ENCODE data around the gene PVRIG.
A peak's percentile ranks its signal among the peaks of the same experiment; 100 is the strongest.
"Not testable (repeated sequence)": the region's sequence is repeated elsewhere in the genome, so short reads cannot be mapped to it uniquely, and the experiment has no call there.

PVRIG gene

GRCh38 chr7:100219801-100220585, at the start of gene PVRIG:
TSS of gene PVRIG (plus strand) at chr7:100219949. CDS start at chr7:100219971, 22 bp downstream.
- DNase-seq, result not testable (repeated sequence)

GRCh38 chr7:100170101-100170897, 49.5 kb upstream of the PVRIG start:
- no peak for DNase-seq

GRCh38 chr7:100171087-100171681, 48.6 kb upstream of the PVRIG start:
- no peak for DNase-seq

- no peak for DNase-seq
Observed at GRCh38 chr7:100171840-100172239, 47.9 kb upstream of the PVRIG start.

GRCh38 chr7:100173806-100174495, 45.8 kb upstream of the PVRIG start:
- DNase-seq, result no peak

- DNase-seq, result no peak
Observed at GRCh38 chr7:100174582-100174981, 45.2 kb upstream of the PVRIG start.

- DNase-seq, result no peak
Observed at GRCh38 chr7:100175296-100175935, 44.3 kb upstream of the PVRIG start.

GRCh38 chr7:100176096-100177044, 43.4 kb upstream of the PVRIG start:
- DNase-seq, result no peak

- peak; percentile 98 for DNase-seq
Observed at GRCh38 chr7:100177045-100178001, 42.4 kb upstream of the PVRIG start, which contains the start of the genes GPC2 and STAG3. TSS of gene GPC2 (minus strand) at chr7:100177381. CDS start at chr7:100177199, 182 bp downstream. TSS of gene STAG3 (plus strand) at chr7:100177918. CDS start at chr7:100180557, 2,639 bp downstream.

- not testable (repeated sequence) for DNase-seq
Observed at GRCh38 chr7:100180084-100180483, 39.7 kb upstream of the PVRIG start.

- not testable (repeated sequence) for DNase-seq
Observed at GRCh38 chr7:100182616-100183015, 37.1 kb upstream of the PVRIG start.

- DNase-seq, result not testable (repeated sequence)
Observed at GRCh38 chr7:100183090-100183489, 36.7 kb upstream of the PVRIG start.

GRCh38 chr7:100185726-100186125, 34.0 kb upstream of the PVRIG start:
- no peak for DNase-seq

GRCh38 chr7:100189061-100189460, 30.7 kb upstream of the PVRIG start:
- DNase-seq, result no peak

- no peak for DNase-seq
Observed at GRCh38 chr7:100190048-100190711, 29.6 kb upstream of the PVRIG start.

GRCh38 chr7:100191775-100192174, 28.0 kb upstream of the PVRIG start:
- DNase-seq, result no peak

- not testable (repeated sequence) for DNase-seq
Observed at GRCh38 chr7:100192281-100192862, 27.4 kb upstream of the PVRIG start.

GRCh38 chr7:100192969-100193368, 26.8 kb upstream of the PVRIG start:
- no peak for DNase-seq

GRCh38 chr7:100195222-100195621, 24.5 kb upstream of the PVRIG start:
- no peak for DNase-seq

Data from right forelimb (tissue), 1 donor.